Chondrocyte (in vitro differentiated cells): ENCODE results near the gene COL8A1. TPM values are rescaled to one million over a fixed set of nuclear protein-coding genes. Genes with fewer than 3 reads are reported as not detected.
A peak's percentile ranks its signal among the peaks of the same experiment; 100 is the strongest.

Source experiments
- DNase-seq: peaks from one replicate; pipeline ENCODE4 v3.0.0; 2021; ENCODE audit warnings: mixed read lengths, low spot score
- H3K27ac Mint-ChIP-seq: one replicate; pipeline ENCODE4 v1.8.0; 2021; ENCODE audit warnings: mild to moderate bottlenecking, moderate library complexity, mixed read lengths; ENCODE audit not compliant: unreplicated experiment
- H3K27me3 Mint-ChIP-seq: 2 replicates; pipeline ENCODE4 v1.8.0; 2021; ENCODE audit warnings: low read depth, mixed read lengths
- H3K36me3 Mint-ChIP-seq: 2 replicates; pipeline ENCODE4 v1.8.0; 2021; ENCODE audit warnings: low read depth, mixed read lengths
- H3K4me1 Mint-ChIP-seq: 2 replicates; pipeline ENCODE4 v1.8.0; 2021; ENCODE audit warnings: low read depth, mild to moderate bottlenecking, mixed read lengths
- H3K4me3 Mint-ChIP-seq: one replicate; pipeline ENCODE4 v1.8.0; 2021; ENCODE audit warnings: mild to moderate bottlenecking, moderate library complexity, mixed read lengths; ENCODE audit not compliant: unreplicated experiment
- H3K9me3 Mint-ChIP-seq: 2 replicates; pipeline ENCODE4 v1.8.0; 2021; ENCODE audit warnings: low read depth, mixed read lengths
- CTCF ChIP-seq: fragments of 200-600 bp; sonication (generic); IDR thresholded peaks from 2 replicates; pipeline ENCODE4 v1.5.0; 2021; ENCODE audit warnings: antibody characterized with exemption, mild to moderate bottlenecking, moderate library complexity
- total RNA-seq: library from RNA; stranded (reverse); gene quantifications from 3 replicates; pipeline ENCODE4 v1.2.1, GENCODE V29; 2021

COL8A1 gene
- total RNA-seq, 1 donor from 2014 or later = 2,343 TPM

GRCh38 chr3:99848433-99848832, 210.0 kb downstream of the COL8A1 start:
- Mint-ChIP-seq H3K4me1 (peaks cover 38% of the 10 kb centered on the region), H3K27ac (peak overlapping the region; percentile 39), H3K36me3 (peaks cover 15% of the 10 kb centered on the region), H3K9me3 (no peaks in the 10 kb centered on the region), H3K4me3 (no peak overlapping the region), H3K27me3 (no peaks in the 10 kb centered on the region)
- no peak for DNase-seq
- TF ChIP-seq CTCF = no peak

Other genes with a start within 250 kb of the COL8A1 start
- 19.5 to 57.6 TPM (median 22.3 TPM) in 3 replicates for gene CMSS1, start 179.3 kb downstream of the COL8A1 start, total RNA-seq